GM21576 (cell line): ENCODE data around the gene ZNF710.

Source experiments
- ATAC-seq: cut with Tn5 transposase; IDR thresholded peaks from one replicate; pipeline ENCODE4 v1.9.1; 2021; ENCODE audit warnings: mild to moderate bottlenecking, moderate library complexity; ENCODE audit not compliant: unreplicated experiment

Gene ZNF710

DNA sequence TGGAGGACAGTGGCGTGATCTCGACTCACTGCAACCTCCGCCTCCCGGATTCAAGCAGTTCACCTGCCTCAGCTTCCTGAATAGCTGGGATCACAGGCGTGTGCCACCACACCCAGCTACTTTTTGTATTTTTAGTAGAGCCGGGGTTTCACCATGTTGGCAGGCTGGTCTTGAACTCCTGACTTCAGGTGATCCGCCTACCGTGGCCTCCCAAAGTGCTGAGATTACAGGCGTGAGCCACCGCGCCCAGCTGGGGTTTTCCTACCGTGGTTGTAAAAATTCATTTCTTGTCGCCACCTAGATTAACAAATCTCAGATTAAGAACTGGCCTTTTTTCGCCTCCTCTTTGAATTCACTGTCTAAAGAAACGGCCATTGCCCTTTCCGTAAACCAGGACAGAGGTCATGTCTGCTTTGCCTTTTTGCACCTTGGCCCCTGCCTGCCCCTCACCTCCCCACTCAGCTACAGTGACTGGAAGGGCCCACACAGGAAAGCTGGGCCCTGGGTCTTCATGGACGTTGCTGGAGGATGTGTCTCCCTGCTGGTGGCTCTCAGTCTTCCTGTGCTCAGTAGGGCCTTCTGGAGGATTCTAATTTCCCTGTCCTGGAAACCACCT lies 17.2 kb downstream of the ZNF710 start:
- no peak for ATAC-seq

- no peak for ATAC-seq
Observed at GRCh38 chr15:90019611-90020010, 18.5 kb downstream of the ZNF710 start.

- no peak for ATAC-seq
Observed at GRCh38 chr15:90020021-90020735, 19.1 kb downstream of the ZNF710 start.

- no peak for ATAC-seq
Observed at GRCh38 chr15:90020936-90021507, 19.9 kb downstream of the ZNF710 start.

DNA sequence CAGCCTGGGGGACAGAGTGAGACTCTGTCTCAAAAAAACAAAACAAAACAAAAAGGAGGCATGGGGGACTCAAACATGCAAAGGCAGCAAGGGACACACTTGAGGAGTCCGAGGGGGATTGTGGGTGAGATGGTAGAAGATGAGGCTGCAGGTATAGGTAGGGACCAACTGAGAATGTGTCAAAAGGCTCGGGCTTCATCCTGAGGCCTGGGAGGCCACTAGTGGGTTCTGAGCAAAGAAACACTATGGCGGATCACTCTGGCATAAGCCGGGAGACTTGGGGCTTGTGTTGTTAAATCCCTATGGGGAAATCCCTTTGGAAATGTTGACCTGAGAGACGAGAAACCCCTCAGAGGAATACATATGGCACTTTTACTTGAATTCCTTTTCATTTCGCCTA lies 21.2 kb downstream of the ZNF710 start:
- no peak for ATAC-seq

- ATAC-seq, result no peak
Observed at GRCh38 chr15:90022905-90023700, 22.0 kb downstream of the ZNF710 start.

DNA sequence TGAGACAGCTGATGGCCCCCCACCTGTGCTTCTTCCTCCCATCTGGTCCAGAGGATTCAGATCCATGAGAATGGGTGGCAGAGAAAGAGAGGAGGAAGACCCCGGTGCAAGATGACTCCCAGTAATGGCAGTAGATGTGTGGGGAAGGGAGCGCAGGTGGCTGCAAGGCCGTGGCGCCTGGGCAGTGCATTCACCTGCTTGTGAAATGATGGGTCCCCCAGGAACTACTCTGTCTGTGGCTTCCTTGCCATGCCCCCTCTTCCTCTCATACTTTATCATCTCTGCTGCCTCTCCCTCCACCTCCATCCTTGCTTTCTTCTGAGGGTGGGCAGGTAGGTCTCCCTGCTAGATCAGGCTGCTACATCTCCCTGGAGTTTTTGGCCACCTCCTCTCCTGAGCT lies 23.3 kb downstream of the ZNF710 start:
- no peak for ATAC-seq

DNA sequence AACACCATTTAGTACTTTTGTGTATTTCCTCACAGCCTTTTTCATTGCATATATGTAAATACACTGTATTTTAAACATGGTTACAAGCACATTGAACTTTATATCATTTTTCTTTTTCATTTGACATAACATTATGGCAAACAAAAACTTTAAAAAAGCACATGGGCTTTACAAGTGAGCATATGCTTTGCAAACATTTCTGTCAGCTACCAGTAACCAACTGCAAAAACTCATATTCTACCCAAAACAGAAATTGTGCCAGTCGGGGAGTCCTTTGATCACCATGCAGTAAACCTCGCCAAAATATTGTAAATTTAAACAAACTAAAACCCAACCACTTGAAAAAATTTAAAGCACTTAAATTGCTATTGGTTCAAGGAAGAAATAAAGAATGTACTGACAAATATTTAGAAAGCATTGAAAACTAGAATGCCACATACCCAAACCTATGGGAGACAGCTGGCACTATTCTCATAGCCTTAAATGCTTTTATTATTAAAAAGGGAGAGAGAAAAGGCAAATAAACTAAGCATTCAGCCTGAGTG lies 24.4 kb downstream of the ZNF710 start:
- no peak for ATAC-seq

DNA sequence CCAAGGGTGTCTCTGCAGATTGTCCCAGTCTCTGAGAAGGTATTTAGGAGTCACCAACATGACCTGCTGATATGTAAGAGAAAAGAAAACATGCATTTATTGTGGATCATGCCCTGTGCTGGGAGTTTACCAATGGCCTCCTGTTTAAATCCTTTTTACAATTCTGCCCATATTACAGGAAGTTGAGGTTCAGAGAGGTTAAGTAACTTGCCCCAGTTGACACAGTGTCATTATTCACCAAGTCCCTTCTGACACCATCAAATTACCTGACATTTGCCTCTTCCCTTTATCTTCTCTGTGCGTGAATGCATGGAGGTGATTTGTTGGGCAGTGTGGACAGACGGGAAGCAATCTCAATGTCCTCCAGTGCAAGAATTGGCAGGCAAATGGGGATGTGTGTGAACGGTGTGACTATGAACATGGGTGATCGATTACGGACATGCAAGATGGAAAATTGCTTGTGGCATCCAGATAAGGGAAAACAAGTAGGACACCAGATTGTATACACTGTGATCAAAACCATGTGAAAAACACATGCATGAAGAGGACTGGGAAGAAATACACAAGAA lies 27.3 kb downstream of the ZNF710 start:
- ATAC-seq, result no peak

- ATAC-seq, result no peak
Observed at GRCh38 chr15:90029024-90029423, 27.9 kb downstream of the ZNF710 start.

- ATAC-seq, result no peak
Observed at GRCh38 chr15:90030376-90030775, 29.3 kb downstream of the ZNF710 start.

- ATAC-seq, result peak; percentile 87
Observed at GRCh38 chr15:90031231-90031791, 30.2 kb downstream of the ZNF710 start.

GRCh38 chr15:90033006-90033405 lies 31.9 kb downstream of the ZNF710 start:
- no peak for ATAC-seq

GRCh38 chr15:90033448-90033847 lies 32.3 kb downstream of the ZNF710 start:
- ATAC-seq, result no peak

GRCh38 chr15:90035095-90035839 lies 34.1 kb downstream of the ZNF710 start:
- no peak for ATAC-seq

DNA sequence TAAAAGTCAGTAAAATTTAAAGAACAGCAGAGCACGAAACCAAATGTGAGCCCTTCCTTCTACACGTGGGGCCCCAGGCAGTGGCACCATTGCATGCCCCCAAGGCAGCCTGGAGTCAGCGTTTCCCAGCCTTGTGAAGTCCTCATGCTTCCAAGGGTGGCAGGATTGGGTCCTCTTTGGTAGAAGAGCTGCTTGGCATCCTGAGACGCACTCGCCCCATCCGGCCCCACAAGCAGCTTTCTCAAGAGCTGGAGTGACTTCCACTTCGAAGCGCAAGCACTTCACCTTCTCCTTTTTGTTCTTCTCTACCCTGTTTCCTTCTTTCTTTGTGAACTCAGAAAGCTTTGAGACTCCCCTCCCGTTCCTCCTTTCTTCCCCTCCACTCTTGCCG lies 34.7 kb downstream of the ZNF710 start:
- no peak for ATAC-seq

DNA sequence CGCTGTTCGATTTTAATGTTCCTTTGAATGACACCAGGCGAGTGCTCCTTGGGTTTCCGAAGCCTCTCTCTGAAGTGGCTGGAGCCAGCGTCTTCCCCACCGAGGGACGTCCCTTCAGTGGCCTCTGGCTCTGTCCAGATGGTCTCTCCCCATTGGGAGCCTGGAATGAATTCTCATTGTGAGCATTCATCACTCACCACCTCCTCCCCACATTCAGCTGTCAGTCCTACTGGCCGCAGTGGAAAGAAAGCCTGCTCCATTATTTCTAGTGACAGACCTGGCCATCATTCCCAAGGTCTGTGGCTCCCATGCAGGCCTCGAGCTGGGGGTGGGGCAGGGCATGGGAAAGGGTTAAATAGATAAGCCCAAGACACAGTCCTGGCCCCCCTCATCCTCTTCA lies 35.2 kb downstream of the ZNF710 start:
- ATAC-seq, result no peak

- no peak for ATAC-seq
Observed at GRCh38 chr15:90036806-90037510, 35.8 kb downstream of the ZNF710 start.

DNA sequence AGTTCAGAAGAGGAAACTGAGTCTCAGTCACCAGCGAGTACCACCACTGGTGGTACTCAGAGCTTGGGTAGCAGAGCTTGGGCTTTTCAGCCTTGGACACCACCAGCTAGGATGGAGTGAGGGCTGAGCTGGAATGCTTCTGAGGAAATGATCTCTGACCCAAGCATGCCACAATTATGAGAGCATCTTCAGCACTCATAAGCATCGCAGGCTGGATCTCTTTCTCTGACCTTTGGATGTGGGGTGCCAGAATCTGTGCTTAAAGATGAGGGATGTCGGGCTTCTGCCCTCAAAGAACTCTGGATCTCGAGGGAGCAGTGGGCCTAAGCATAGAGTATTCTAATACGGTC lies 36.4 kb downstream of the ZNF710 start:
- ATAC-seq, result no peak
